G401 (cell line): ENCODE data around the gene RHOV. TPM values are rescaled to one million over a fixed set of nuclear protein-coding genes. Genes with fewer than 3 reads are reported as not detected.
A peak's percentile ranks its signal among the peaks of the same experiment; 100 is the strongest.
"Not testable (repeated sequence)": the region's sequence is repeated elsewhere in the genome, so short reads cannot be mapped to it uniquely, and the experiment has no call there.

ENCODE experiments used
- DNase-seq: peaks from one replicate; pipeline ENCODE4 v3.0.0-alpha.2; 2015; ENCODE audit warnings: low spot score
- in situ Hi-C: cut with HindIII; loops from 2 replicates; pipeline ENCODE4 v1.10.0; 2016; ENCODE audit warnings: low sequenced_read_pairs, mixed read lengths
- total RNA-seq: library from RNA; depleted of rRNA; stranded (reverse); fragments of >200 nt; shearing (Covaris generic); gene quantifications from 2 replicates; pipeline ENCODE4 v1.2.3, GENCODE V29; 2014

RHOV gene
- total RNA-seq, 1 experiment from 2014 or later: 0.24 TPM

DNA sequence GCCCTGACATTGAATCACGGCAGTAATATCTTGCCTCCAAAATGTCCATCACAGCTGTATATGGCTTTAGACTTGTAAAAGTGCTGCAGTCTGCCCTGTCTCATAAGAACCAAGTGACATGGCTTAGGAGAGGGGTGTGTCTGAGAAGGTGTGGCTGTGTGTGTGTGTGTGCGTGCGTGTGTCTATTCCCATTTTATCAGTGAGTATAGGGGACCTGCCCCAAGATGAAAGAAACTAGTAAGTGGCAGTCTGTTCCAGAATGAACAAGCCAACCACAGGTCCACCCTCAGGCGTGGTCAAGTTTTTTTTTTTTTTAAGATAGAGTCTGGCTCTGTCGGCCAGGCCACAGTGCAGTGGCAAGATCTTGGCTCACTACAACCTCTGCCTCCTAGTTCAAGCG is 5.6 kb upstream of the RHOV start:
- in situ Hi-C loops: no loop called here
- no peak for DNase-seq

DNA sequence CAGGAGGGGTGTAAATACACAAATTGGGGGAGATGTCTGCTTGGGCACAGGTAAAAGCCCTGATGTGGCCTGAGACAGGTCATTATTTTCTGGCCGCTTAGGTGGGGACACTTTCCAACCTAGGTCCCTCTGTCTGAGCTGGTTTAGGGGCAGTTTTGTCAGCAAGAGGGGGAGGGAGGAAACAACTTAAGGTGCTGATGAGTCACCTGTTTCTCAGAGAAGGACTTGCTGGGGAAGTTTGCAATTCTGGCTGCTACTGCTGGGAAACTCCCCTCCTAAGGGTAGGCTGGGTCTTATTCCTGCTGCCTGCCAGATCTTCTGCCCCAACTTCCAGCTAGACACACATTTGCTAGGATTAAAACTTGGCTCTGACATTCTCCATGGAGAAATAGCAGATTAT is 4.8 kb upstream of the RHOV start:
- in situ Hi-C loops: no loop called here
- no peak for DNase-seq

DNA sequence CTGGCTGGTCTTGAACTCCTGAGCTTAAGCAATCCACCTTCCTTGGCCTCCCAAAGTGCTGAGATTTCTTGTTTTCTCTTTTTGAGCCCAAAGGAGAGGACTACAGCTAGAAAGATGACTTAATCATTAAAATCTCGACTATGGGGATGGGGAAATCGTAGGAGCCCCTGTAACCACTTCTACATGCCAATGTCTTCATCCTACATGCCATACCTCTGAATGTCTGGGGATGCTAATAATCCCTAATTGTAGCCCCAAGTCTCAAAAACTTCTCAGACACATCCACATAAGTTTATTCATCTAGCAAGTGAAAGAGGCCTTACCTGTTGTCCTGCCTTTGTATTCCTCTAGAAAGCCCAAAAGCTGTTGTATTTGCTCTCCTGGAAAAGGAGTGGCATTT is 3.7 kb upstream of the RHOV start:
- DNase-seq: no peak
- in situ Hi-C loops: no loop called here

GRCh38 chr15:40875991-40876730 is 2.1 kb upstream of the RHOV start:
- DNase-seq: no peak
- in situ Hi-C loops: no loop called here

DNA sequence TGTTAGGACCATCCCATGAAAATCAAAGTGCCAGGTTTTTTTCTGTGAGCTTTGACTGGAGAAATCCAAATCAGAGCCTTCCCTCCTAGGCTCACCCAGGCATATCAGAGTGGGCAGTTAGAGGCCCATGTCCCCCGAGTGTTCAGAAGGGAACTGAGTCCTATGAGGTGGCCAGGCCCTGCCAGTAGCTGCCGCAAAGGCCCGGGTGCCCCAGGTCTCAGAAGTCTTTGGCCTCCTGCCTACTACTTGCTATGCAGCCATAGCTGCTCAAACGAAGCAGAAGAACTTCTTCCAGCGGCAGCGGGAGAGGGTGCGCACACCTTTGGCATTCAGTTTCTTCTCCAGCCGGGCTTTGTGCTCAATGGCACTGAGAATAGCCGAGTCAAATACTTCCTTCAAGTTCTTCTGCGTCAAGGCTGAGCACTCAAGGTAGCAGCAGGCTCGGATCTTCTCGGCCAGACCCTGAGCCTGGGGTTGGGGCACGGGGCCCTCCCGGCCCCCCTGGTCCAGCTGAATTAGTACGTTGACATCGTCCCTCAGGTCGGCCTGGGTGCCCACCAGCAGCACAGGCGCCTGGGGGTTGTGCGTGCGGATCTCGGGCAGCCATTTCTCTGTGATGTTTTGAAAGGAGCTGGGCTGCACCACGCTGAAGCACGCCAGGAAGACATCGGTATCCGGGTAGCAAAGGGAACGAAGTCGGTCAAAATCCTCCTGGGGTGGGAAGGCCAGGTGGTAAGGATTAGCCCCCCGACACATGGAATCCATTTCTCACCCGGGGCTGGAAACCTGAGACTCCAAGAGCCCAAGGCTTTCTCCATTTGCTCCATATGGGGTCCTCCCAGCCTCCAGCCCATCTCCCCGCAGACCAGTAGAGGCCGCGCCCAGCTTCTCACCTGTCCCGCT is 992 bp downstream of the RHOV start:
- no peak for DNase-seq
- in situ Hi-C loops: no loop called here

DNA sequence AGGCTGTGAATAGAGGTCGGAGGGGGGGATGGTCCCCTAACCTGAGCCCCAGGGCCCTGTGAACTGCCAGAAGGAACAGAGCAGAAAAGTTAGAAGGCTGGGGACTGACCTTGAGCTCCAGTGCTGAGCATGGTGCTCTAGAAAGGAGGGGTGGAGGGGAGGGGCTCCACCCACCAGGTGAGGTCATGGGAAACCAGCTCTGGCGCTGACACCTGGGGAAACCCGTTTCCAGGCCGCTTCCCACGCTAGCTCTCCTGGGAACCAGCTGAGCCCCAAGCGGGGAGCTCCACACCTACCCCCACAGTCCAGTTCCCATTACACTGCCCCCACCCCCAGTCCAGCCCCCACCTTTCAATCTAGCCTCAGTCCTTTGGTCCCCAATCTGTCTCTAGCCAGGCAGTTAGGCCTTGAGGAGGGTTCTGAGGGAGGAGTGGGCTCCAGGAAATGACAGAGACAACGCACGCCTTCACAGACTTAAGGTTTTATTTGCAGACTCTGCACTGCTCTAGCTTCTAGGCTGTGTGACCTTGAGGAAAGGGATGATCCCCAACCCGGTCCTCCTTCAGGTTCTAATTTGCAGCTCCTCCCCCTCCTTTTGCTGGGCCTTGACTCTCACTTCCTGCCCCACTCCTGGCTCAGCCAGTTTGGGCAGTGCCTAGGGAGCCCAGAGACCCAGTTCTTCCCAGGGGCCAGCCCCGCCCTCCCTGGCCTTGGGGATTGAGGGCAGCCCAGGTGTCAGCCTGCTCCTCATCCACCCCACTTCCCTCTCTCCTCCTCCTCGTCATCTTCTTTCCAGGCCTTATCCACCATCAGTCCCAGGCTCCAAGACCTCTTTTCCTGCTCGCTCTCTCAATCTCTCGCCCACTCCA is 2.1 kb downstream of the RHOV start:
- in situ Hi-C loops: no loop called here
- no peak for DNase-seq

DNA sequence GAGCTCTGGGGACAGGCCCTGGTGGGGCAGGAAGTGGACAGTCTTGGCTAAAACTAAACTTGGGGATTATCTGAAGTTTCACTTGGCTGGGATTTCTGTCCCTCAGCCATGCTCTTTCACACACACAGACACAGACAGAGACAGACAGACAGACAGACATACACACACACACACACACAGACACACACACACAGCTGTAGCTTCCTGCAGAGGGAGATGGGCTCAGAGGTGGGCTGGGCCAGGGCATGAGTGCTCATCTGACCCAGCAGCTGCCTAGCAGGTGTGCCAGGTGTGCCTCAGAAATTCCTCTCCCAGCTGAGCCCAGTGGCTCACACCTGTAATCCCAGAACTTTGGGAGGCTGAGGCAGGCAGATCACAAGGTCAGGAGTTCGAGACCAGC is 3.3 kb downstream of the RHOV start:
- no peak for DNase-seq
- in situ Hi-C loops: no loop called here

GRCh38 chr15:40869686-40870085 is 4.3 kb downstream of the RHOV start:
- in situ Hi-C loops: no loop called here
- DNase-seq: no peak

DNA sequence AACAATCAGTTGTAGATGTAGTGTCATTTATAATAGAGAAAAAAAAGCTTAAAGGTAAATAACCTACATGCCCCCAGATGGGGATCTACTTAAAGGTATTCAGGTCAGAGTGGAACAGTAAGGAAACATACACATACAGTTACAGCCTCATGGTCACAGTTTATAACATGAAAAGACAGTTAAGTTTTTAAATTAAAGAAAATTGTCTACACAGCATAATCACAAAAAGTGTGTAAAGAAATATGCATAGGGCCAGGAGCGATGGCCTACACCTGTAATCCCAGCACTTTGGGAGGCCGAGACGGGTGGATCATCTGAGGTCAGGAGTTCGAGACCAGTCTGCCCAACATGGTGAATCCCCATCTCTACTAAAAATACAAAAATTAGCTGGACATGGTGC is 6.8 kb downstream of the RHOV start:
- DNase-seq: no peak
- in situ Hi-C loops: no loop called here

- in situ Hi-C loops: no loop called here
- no peak for DNase-seq
Observed at GRCh38 chr15:40863660-40864270, 10.3 kb downstream of the RHOV start.

DNA sequence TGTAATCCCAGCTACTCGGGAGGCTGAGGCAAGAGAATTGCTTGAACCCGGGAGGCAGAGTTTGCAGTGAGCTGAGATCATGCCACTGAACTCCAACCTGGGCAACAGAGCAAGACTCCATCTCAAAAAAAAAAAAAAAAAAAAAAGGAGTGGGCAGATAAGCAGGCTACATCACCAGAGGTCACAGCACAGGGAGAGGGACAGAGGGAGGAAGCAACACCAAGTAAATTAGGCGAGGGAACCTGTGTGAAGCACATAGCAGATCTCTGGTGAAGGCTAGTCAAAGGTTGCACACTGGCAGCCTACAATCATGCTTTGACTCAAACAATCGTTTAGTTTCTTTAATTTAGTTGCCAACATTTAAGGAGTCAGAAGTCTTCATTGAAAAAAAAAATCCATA is 12.9 kb downstream of the RHOV start:
- DNase-seq, in situ Hi-C loops: not testable (repeated sequence)

DNA sequence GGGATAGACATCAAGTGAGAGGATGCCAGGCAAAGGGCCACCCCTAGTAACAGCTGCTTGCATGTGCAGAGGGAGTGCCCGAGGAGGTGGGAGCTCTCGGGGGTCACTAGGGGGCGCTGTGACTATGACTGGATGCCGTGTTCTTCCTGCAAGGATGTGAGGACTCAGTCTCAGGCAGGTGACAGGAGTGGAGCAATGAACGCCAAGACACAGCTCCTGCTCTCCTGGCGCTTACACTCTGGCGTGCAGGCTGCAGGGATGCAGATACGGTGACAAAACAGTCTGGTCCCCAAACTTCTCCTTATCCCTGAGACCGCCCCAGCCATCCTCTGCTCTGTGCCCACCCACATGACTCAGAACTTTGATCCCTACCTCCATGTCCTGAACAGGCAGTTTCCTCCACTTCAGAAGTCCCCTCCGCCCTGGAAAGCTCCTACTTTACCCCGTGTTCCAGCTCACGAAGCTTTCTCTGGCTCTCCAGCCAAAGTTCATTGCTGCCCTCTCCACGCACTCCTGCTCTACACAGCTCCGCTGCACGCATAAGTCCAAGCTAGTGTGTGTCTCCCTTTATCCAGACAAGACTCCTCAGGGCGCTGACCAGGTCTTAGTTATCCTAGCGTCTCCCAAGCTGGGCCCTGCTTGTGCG is 14.7 kb downstream of the RHOV start:
- peak; percentile 75 for DNase-seq
- in situ Hi-C loops: no loop called here

GRCh38 chr15:40858706-40859105 is 15.3 kb downstream of the RHOV start:
- in situ Hi-C loops: no loop called here
- DNase-seq: no peak

DNA sequence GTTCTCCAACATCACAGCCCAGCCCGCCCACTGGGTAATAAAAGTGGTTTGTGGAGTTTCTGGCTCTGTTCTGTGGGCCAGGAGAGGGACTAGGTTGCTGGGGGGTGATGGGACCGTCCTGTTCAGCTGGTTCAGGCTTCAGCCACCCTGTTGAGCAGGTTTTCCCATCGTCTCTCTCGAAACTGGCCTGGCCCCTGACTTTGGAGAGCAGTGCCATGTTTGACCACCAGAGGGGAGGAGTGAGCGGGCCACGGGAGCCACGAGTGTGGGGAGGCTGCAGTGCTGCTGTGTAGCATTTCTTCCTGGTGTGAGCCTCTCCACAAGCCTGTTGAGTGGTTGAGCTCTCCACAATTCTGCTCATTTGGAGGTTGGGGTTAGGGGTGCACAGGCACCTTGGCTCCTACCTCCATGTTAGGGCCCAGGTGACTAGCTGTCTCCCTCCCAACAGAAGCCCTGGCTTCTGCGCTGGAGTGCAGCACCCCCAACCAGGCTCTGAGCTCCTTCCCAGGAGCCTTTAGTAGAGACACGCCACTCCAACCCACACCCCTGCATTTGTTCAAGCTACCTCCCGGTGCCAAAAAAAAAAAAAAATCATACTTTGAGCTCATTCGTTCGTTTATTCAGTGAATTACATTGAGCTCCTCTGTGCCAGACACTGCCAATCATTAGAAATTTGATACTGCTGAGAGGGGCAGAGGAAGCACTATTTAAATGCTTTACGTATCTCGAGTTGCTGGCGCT is 16.3 kb downstream of the RHOV start:
- DNase-seq: peak; percentile 70
- in situ Hi-C loops: no loop called here

- in situ Hi-C loops: no loop called here
- no peak for DNase-seq
Observed at GRCh38 chr15:40856746-40857145, 17.3 kb downstream of the RHOV start.

- in situ Hi-C loops: no loop called here
- no peak for DNase-seq
Observed at GRCh38 chr15:40855706-40856234, 18.3 kb downstream of the RHOV start.

GRCh38 chr15:40854161-40854560 is 19.9 kb downstream of the RHOV start:
- no peak for DNase-seq
- in situ Hi-C loops: no loop called here
